ENCODE measurements around the gene RPA3.
"Not testable (repeated sequence)": the region's sequence is repeated elsewhere in the genome, so short reads cannot be mapped to it uniquely, and the experiment has no call there.

The RPA3 gene

DNA sequence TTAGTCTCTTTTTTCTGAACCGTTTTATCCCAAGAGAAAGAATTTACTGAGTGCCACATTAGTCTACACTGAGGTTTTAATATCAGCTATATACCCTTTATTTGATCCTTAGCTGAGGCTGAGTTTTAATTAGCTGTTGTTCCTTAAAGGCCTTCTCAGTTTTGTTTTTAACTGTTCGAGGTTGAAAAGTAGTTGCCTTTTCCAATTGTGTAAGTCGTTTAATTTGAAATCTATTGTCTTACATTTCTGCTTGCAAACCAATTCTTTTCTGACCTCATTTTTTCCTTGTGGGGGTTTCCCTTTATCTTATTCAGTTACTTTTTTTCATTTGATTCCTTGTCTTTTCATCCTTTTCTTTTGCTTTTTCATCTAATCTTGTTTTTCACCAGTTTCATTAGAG lies 47.0 kb downstream of the RPA3 start:
- Histone ChIP-seq H3K9ac (ENCODE audit: low read depth, low read length) (no peak overlapping the region), H3K9me3 (ENCODE audit: control insufficient read depth, insufficient read depth, low read length) (no peaks in the 10 kb centered on the region), H3K36me3 (ENCODE audit: insufficient read depth, low read length) (no peaks in the 10 kb centered on the region; the same call in 1 of the 2 replicates), H3K4me1 (ENCODE audit: insufficient read depth, low read length) (no peaks in the 10 kb centered on the region)

DNA sequence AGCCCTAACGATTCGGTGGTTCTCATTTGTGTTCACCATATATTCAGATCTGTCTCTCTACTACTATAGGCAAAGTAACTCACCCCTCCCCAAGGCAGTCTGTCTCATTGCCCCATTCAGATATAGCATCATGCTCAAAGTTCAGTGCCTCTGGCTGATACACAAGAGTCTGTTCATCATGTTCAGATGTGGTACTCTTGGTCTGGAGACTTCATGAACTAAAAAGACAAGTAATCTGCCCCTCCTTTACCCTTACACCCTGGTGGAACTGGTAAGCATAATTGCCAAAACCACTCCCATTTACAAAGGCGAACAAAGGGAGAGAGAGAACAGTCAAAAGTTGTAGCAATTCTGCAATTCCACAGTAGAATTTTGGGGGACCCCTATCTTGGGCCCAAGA lies 47.9 kb downstream of the RPA3 start:
- H3K9ac ChIP-seq (ENCODE audit: low read depth, low read length): no peak overlapping the region
- H3K4me1 ChIP-seq (ENCODE audit: insufficient read depth, low read length): no peaks in the 10 kb centered on the region
- no peaks in the 10 kb centered on the region for H3K9me3 ChIP-seq (ENCODE audit: control insufficient read depth, insufficient read depth, low read length)
- H3K36me3 ChIP-seq (ENCODE audit: insufficient read depth, low read length): no peaks in the 10 kb centered on the region; the same call in 1 of the 2 replicates

DNA sequence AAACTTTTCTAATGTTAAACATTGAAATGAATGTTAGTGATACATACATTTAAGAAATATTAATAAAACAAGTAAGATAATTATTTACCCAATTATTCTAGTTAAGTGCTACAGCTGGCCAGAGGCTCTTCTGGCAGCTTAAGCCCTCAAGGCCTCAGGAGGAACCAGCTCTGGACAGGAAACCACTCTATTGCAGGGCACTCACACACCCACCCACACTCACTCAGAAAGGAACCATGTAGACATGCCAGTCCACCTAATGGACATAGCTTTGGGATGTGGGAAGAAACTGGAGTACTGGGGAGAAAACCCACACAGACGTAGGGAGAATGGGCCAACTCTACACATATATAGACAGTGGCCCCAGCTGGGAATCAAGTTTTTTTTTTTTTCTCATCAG lies 49.7 kb downstream of the RPA3 start:
- Histone ChIP-seq H3K9me3 (ENCODE audit: control insufficient read depth, insufficient read depth, low read length) (no peaks in the 10 kb centered on the region), H3K4me1 (ENCODE audit: insufficient read depth, low read length) (no peaks in the 10 kb centered on the region), H3K36me3 (ENCODE audit: insufficient read depth, low read length) (no peaks in the 10 kb centered on the region; the same call in 1 of the 2 replicates), H3K9ac (ENCODE audit: low read depth, low read length) (no peak overlapping the region)

DNA sequence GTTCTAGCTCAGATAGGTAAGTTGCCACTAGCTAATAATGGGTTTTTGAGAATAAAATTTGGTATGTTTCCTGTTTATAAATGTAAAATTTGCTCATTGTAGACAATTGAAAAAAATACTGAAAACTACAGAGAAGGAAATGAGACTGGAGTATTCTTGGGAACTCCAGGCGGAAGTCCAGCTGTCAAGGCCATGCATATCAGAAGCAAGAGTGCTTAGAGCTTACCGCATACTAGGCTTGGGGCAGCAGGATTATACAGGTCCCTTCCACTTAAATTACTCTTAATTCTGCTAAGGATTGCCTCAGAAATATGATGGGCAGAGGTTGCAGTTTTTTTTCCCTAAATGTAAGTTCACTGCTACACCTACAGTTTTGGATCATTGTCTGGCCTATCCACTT lies 51.2 kb downstream of the RPA3 start:
- Histone ChIP-seq H3K9me3 (ENCODE audit: control insufficient read depth, insufficient read depth, low read length) (no peaks in the 10 kb centered on the region), H3K36me3 (ENCODE audit: insufficient read depth, low read length) (no peaks in the 10 kb centered on the region), H3K9ac (ENCODE audit: low read depth, low read length) (no peak overlapping the region), H3K4me1 (ENCODE audit: insufficient read depth, low read length) (peaks cover 6% of the 10 kb centered on the region; the same call in 1 of the 2 replicates)

DNA sequence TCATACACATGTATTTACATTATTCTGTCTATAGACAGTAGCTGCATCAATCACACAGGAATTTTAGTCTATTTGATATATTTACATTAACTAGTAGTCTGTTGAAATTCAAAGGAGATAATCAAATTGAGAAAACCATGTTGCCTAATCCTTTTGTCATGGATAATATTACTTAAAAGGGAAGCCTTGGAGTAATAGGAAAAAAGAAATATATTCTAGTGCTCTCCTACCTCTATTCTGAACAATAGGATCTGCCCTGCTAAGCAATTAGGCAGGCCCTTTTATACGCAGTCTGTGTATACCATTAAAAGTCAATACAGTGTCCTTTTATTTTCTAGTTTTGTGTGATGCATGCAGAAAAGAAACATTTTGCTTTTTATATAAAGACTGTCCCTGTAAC lies 53.4 kb downstream of the RPA3 start:
- Histone ChIP-seq H3K36me3 (ENCODE audit: insufficient read depth, low read length) (no peaks in the 10 kb centered on the region), H3K9me3 (ENCODE audit: control insufficient read depth, insufficient read depth, low read length) (no peaks in the 10 kb centered on the region), H3K4me1 (ENCODE audit: insufficient read depth, low read length) (peaks cover 6% of the 10 kb centered on the region; the same call in 1 of the 2 replicates), H3K9ac (ENCODE audit: low read depth, low read length) (no peak overlapping the region)

DNA sequence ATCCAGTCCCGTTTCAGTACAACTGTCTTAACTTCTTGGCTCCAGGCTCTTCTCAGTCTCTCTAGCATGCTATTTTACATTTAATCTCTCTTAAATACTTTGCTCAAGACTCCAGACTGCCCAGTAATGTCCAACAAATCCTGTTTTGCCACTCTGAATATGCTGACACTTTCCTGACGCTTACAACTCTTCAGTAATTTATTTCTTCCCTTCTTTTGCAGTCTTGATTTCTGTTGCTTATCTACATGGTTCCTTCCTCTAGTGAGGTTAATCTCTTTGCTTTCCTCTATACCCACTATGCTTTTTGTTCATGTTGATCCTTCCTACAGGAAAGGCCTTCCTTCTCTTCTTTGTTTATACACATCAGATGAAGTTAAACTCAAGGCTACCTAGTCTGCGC lies 54.1 kb downstream of the RPA3 start:
- H3K4me1 ChIP-seq (ENCODE audit: insufficient read depth, low read length): peaks cover 6% of the 10 kb centered on the region; the same call in 1 of the 2 replicates

DNA sequence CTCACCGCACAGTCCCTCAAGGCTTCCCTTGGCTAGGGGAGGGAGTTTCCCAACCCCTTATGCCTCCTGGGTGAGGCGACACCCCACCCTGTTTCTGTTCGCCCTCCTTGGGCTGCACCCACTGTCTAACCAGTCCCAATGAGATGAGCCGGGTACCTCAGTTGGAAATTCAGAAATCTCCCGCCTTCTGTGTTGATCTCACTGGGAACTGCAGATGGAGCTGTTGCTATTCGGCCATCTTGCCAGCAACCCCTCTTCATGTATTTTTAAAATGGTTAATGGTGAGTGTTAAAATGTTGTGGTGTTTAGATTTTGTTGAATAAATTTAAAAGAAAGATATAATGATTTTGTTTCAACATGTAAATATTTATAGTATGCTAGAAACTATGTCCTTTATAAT lies 55.9 kb downstream of the RPA3 start:
- H3K36me3 ChIP-seq (ENCODE audit: insufficient read depth, low read length): no peaks in the 10 kb centered on the region
- H3K9ac ChIP-seq (ENCODE audit: low read depth, low read length): no peak overlapping the region
- peaks cover 6% of the 10 kb centered on the region; the same call in 1 of the 2 replicates for H3K4me1 ChIP-seq (ENCODE audit: insufficient read depth, low read length)
- H3K9me3 ChIP-seq (ENCODE audit: control insufficient read depth, insufficient read depth, low read length): no peaks in the 10 kb centered on the region

More for the DNA sequence above, 54.1 kb downstream of the RPA3 start:
- Histone ChIP-seq H3K9ac (ENCODE audit: low read depth, low read length) (no peak overlapping the region), H3K36me3 (ENCODE audit: insufficient read depth, low read length) (no peaks in the 10 kb centered on the region), H3K9me3 (ENCODE audit: control insufficient read depth, insufficient read depth, low read length) (no peaks in the 10 kb centered on the region)

DNA sequence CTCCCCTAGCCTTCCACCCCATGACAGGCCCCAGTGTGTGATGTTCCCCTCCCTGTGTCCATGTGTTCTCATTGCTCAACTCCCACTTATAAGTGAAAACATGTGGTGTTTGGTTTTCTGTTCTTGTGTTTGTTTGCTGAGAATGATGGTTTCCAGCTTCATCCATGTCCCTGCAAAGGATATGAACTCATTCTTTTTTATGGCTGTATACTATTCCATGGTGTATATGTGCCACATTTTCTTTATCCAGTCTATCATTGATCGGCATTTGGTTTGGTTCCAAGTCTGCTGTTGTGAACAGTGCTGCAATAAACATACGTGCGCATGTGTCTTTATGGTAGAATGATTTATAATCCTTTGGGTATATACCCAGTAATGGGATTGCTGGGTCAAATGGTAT lies 61.9 kb downstream of the RPA3 start:
- H3K36me3 ChIP-seq (ENCODE audit: insufficient read depth, low read length); H3K4me1 ChIP-seq (ENCODE audit: insufficient read depth, low read length); H3K9me3 ChIP-seq (ENCODE audit: control insufficient read depth, insufficient read depth, low read length); H3K9ac ChIP-seq (ENCODE audit: low read depth, low read length): not testable (repeated sequence)

DNA sequence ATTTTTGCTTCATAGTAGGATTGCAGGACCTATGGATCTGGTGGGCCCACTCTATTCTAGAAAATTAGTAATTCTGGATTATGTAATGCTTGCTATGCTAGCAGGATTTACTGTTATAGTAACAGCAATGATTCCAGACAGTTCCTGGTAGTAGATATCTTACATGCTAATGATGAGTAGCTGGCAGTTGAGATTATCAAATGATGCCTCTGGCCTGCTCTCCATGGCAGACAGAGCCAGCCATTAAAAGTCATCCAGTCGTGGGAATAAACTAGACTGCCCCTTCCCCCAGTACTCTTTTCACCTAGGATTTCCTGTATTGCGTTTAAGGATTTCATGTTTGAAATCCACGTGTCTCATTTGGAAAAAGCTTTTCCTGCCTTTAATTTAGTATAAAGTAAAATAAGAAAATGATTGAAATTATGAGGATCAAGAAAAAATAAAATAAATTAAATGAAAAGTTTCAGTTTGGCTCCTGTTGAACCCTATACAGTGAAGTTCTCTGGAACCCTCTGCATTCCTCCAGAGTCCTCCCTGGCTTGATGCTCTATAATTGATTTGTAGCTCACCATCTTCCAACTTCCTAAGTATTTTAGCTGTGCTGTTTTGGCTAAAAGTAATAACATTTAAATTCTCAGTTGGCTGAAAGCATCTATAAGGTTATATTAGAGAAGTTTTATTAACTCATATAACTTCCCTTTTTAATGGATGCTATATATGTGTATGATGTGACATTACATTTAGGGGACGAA lies 63.3 kb downstream of the RPA3 start:
- H3K36me3 ChIP-seq (ENCODE audit: insufficient read depth, low read length): no peaks in the 10 kb centered on the region
- no peaks in the 10 kb centered on the region; the same call in 1 of the 2 replicates for H3K4me1 ChIP-seq (ENCODE audit: insufficient read depth, low read length)
- H3K9ac ChIP-seq (ENCODE audit: low read depth, low read length): no peak overlapping the region
- no peaks in the 10 kb centered on the region for H3K9me3 ChIP-seq (ENCODE audit: control insufficient read depth, insufficient read depth, low read length)

DNA sequence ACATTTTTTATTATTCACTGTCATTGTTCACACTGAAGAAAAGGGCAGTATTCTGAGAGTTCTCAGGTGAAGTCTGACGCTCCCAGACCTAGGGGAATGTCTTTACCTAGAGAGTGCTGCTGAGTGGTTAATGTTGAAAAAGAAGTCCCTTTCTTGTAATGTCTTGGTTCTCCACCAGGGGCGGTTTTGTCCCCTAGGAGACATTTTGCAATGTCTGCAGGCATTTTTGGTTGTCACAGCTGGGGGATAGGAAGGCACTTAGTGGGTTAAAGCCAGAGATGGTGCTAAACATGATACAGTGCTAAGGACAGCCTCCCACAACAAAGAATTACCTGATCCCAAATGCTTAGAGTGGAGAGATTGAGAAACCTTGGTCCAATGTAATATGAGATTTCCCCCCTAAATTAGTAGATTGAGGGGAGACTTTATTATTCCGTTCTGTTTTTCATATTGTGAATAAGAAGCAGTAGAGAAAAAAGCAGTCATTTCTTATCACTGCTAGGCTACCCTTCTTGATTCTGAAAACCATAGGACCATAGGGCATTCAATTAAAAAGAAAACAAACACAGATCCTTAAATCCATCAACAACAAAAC lies 64.7 kb downstream of the RPA3 start:
- Histone ChIP-seq H3K36me3 (ENCODE audit: insufficient read depth, low read length) (no peaks in the 10 kb centered on the region), H3K9ac (ENCODE audit: low read depth, low read length) (no peak overlapping the region), H3K4me1 (ENCODE audit: insufficient read depth, low read length) (no peaks in the 10 kb centered on the region; the same call in 1 of the 2 replicates), H3K9me3 (ENCODE audit: control insufficient read depth, insufficient read depth, low read length) (no peaks in the 10 kb centered on the region)

DNA sequence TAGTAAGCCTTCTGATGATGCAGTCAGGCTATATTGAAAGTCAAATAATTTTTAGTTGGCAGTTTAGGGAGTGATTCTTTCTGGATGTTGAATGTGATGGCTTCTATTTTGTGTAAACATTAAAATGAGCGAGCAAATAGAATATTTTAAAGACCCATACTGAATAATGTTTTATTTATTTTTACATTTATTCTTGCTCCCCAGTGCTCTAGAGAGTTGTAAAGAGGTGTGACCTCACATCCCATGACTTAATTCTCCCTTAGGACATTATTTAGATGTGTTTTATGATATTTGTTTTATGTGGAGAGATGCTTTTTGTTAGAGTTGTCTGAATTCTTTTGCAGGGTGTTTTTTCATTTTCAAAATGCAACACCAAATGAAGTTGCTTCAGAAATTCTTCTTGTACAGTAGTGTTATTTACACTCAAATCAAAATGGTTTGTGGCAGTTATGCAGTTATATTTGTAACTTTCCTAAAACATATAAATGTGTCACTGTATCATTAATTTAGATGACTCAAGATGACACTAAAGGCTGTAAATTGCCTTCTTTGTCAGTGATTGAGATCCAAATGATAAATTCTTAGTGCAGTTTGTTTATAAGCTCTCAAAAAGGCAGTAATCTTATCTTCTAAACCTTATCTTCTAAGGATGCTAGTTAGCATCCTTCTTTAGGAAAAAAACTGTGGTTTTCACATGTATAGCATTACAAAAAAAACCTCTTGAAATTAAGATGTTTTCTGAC lies 65.4 kb downstream of the RPA3 start:
- H3K9ac ChIP-seq (ENCODE audit: low read depth, low read length): no peak overlapping the region
- no peaks in the 10 kb centered on the region for H3K9me3 ChIP-seq (ENCODE audit: control insufficient read depth, insufficient read depth, low read length)
- no peaks in the 10 kb centered on the region for H3K36me3 ChIP-seq (ENCODE audit: insufficient read depth, low read length)
- no peaks in the 10 kb centered on the region; the same call in 1 of the 2 replicates for H3K4me1 ChIP-seq (ENCODE audit: insufficient read depth, low read length)

DNA sequence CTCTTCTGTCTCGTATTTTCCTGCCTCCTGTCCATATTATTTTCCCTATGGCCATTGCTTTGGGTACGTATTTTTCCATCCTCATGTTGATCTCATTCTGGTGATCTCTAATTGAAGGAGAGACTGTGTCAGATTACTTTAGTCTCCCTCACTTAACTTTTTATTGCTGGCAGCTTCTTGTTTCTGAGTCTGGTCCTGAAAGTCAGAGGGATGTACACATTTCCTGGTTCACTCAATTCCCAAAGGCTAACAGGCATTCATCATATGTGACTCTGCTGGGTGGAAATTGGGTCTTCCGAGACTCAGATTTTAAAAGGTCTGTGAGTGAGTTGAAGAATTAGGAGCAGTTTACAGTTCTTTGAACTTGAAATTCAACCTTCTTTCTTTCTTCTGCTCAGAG lies 66.9 kb downstream of the RPA3 start:
- H3K9ac ChIP-seq (ENCODE audit: low read depth, low read length): no peak overlapping the region
- no peaks in the 10 kb centered on the region; the same call in 1 of the 2 replicates for H3K4me1 ChIP-seq (ENCODE audit: insufficient read depth, low read length)
- no peaks in the 10 kb centered on the region for H3K9me3 ChIP-seq (ENCODE audit: control insufficient read depth, insufficient read depth, low read length)
- no peaks in the 10 kb centered on the region for H3K36me3 ChIP-seq (ENCODE audit: insufficient read depth, low read length)

DNA sequence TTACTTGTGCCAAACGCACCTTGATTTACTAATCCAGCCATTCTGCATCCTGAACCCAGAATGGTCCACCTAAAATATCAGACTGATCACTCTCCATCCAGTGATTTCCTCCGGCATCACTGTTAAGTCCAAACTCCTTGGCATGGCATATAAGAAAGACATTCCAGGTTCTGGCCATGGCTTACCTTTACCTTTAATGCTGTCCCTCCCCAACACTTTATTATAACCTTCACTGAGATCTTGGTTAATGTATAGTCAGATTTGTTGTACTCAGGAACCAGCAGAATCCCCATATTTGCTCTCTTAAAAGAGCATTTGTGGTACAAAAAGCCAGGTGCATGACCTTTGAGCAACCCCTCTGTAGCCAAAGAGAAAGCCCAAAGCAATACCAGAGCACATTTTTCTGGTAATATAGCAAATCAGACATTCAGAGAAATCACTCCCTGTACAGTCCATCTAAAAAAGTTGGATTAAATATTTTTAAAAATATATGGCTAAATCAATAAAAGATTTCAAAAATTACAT lies 67.7 kb downstream of the RPA3 start:
- no peaks in the 10 kb centered on the region for H3K9me3 ChIP-seq (ENCODE audit: control insufficient read depth, insufficient read depth, low read length)
- H3K36me3 ChIP-seq (ENCODE audit: insufficient read depth, low read length): no peaks in the 10 kb centered on the region
- no peak overlapping the region for H3K9ac ChIP-seq (ENCODE audit: low read depth, low read length)
- no peaks in the 10 kb centered on the region; the same call in 1 of the 2 replicates for H3K4me1 ChIP-seq (ENCODE audit: insufficient read depth, low read length)

DNA sequence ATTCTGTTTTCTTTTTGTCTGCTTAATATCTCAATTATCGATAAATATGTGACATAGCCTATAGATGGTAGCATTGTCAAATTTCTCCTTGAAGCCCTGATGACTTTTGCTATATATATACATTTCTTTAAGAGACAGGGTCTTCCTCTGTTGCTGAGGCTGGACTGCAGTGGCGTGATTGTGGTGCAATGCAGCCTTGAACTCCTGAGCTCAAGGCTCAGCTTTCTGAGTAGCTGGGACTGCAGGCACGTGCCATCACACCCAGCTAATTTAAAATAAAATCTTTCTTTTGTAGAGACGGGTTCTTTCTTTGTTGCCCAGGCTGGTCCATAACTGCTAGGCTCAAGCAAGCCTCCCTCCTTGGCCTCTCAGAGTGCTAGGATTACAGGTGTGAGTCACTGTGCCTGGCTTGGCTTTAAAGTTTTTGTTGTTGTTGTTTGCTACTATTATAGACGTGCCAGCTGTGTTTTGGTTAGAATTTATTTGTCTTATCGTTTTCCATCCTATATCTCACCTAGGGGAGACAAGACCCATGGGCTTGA lies 70.8 kb downstream of the RPA3 start:
- no peaks in the 10 kb centered on the region for H3K9me3 ChIP-seq (ENCODE audit: control insufficient read depth, insufficient read depth, low read length)
- no peak overlapping the region for H3K9ac ChIP-seq (ENCODE audit: low read depth, low read length)
- H3K4me1 ChIP-seq (ENCODE audit: insufficient read depth, low read length): peaks cover 2% of the 10 kb centered on the region; the same call in 1 of the 2 replicates
- no peaks in the 10 kb centered on the region for H3K36me3 ChIP-seq (ENCODE audit: insufficient read depth, low read length)
